ENCODE data around the gene GJD4. TPM values are rescaled to one million over a fixed set of nuclear protein-coding genes. Genes with fewer than 3 reads are reported as not detected.

Gene GJD4
- total RNA-seq, 1 experiment from 2014 or later: not detected

DNA sequence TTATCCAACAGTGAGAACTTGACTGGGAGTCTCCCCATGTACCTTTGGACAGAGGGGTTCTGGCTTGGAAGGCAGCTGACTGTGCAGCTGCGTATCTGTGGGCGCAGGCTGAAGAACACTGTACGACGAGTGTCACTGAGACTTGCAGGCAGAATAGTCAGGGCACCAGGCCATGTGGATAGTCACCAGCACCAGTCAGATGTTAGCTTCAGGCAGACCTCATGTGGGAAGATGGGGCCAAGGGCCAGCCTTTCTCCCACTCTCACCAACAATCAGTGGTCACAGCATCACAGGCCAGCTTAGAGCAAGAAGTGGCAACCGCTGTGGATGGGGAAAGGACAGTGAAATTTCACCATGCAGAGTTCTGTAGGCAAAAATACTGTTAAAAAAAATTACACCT, 43.4 kb upstream of the GJD4 start:
- BruUV-seq (replicated peaks): no TSS peak
- TF ChIP-seq CTCF (IDR thresholded peaks at IDR 0.05; ENCODE audit: unreplicated experiment): no peak
- intact Hi-C loops (cut with micrococcal nuclease): loop anchor here (2.0 to 10.0 kb wide), 3 partner anchors 223 to 437 kb away; partner anchors contain the start of gene CREM
- Mint-ChIP-seq H3K4me3 (ENCODE audit: unreplicated experiment) (no peak overlapping the region), H3K27ac (ENCODE audit: low read depth, unreplicated experiment) (no peak overlapping the region), H3K9me3 (ENCODE audit: unreplicated experiment) (no peaks in the 10 kb centered on the region), H3K27me3 (ENCODE audit: insufficient read depth, unreplicated experiment) (no peaks in the 10 kb centered on the region), H3K36me3 (ENCODE audit: insufficient read depth, unreplicated experiment) (peaks cover 27% of the 10 kb centered on the region), H3K4me1 (ENCODE audit: insufficient read depth, unreplicated experiment) (no peaks in the 10 kb centered on the region)
- ChIA-PET POLR2A (no interaction called here), CTCF (interaction anchor here (0.6 to 2.0 kb wide), 5 partner anchors 10 to 441 kb away, joined by 3 to 7 read pairs (median 4); no protein-coding TSS in a partner anchor)
- DNase-seq (ENCODE audit: unreplicated experiment): no peak

- Mint-ChIP-seq H3K4me1 (ENCODE audit: insufficient read depth, unreplicated experiment) (no peaks in the 10 kb centered on the region), H3K27me3 (ENCODE audit: insufficient read depth, unreplicated experiment) (no peaks in the 10 kb centered on the region), H3K9me3 (ENCODE audit: unreplicated experiment) (no peaks in the 10 kb centered on the region), H3K4me3 (ENCODE audit: unreplicated experiment) (no peak overlapping the region), H3K27ac (ENCODE audit: low read depth, unreplicated experiment) (no peak overlapping the region), H3K36me3 (ENCODE audit: insufficient read depth, unreplicated experiment) (peaks cover 28% of the 10 kb centered on the region)
- intact Hi-C loops (cut with micrococcal nuclease): loop anchor here (2.0 to 10.0 kb wide), 3 partner anchors 224 to 438 kb away; partner anchors contain the start of gene CREM
- CTCF ChIA-PET: interaction anchor here (0.6 to 2.5 kb wide), 18 partner anchors 9 to 1318 kb away, joined by 3 to 11 read pairs (median 4); no protein-coding TSS in a partner anchor
- no TSS peak for BruUV-seq (replicated peaks)
- POLR2A ChIA-PET: interaction anchor here (0.8 to 0.9 kb wide), 2 partner anchors 230 to 256 kb away, joined by 3 read pairs; no protein-coding TSS in a partner anchor
- no peak for TF ChIP-seq CTCF (IDR thresholded peaks at IDR 0.05; ENCODE audit: unreplicated experiment)
- no peak for DNase-seq (ENCODE audit: unreplicated experiment)
These were observed 42.7 kb upstream of the GJD4 start for GRCh38 chr10:35562427-35562826.

DNA sequence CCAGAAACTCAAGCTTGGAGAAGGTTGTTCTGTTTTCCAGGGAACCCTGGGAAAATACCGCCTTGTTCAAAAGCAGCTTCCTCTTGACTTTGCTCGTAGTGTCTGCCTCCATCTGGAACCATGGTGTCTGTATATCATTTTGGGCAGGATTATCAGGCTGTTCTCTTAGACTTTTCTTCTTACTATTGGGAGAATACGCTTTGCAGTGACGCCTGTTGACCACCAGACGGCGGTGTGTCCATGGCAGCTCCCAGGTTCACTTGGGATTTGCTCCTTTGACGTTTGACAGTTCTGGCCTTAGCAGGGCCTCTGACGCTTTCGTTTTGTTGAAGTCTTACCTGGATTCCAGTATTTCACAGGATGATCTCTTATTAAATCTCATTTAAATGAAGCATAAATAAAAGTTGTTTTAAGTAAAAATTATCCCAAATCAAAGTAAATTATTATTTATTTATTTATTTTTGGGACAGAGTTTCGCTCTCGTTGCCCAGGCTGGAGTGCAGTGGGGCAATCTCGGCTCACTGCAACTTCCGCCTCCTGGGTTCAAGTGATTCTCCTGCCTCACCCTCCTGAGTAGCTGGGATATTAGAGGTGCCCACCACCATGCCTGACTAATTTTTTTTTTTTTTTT, 41.8 kb upstream of the GJD4 start:
- Mint-ChIP-seq H3K27me3 (ENCODE audit: insufficient read depth, unreplicated experiment) (no peaks in the 10 kb centered on the region), H3K9me3 (ENCODE audit: unreplicated experiment) (no peaks in the 10 kb centered on the region), H3K4me3 (ENCODE audit: unreplicated experiment) (no peak overlapping the region), H3K27ac (ENCODE audit: low read depth, unreplicated experiment) (no peak overlapping the region), H3K4me1 (ENCODE audit: insufficient read depth, unreplicated experiment) (no peaks in the 10 kb centered on the region), H3K36me3 (ENCODE audit: insufficient read depth, unreplicated experiment) (peaks cover 34% of the 10 kb centered on the region)
- TF ChIP-seq CTCF (IDR thresholded peaks at IDR 0.05; ENCODE audit: unreplicated experiment): peak; percentile 97
- ChIA-PET CTCF (interaction anchor here (0.5 to 2.5 kb wide), 30 partner anchors 10 to 1317 kb away, joined by 3 to 11 read pairs (median 4); no protein-coding TSS in a partner anchor), POLR2A (interaction anchor here (0.6 to 0.9 kb wide), 3 partner anchors 141 to 256 kb away, joined by 3 read pairs; no protein-coding TSS in a partner anchor)
- peak; percentile 79 for DNase-seq (ENCODE audit: unreplicated experiment)
- no TSS peak for BruUV-seq (replicated peaks)
- intact Hi-C loops (cut with micrococcal nuclease): loop anchor here (2.0 to 10.0 kb wide), 3 partner anchors 225 to 439 kb away; partner anchors contain the start of gene CREM

DNA sequence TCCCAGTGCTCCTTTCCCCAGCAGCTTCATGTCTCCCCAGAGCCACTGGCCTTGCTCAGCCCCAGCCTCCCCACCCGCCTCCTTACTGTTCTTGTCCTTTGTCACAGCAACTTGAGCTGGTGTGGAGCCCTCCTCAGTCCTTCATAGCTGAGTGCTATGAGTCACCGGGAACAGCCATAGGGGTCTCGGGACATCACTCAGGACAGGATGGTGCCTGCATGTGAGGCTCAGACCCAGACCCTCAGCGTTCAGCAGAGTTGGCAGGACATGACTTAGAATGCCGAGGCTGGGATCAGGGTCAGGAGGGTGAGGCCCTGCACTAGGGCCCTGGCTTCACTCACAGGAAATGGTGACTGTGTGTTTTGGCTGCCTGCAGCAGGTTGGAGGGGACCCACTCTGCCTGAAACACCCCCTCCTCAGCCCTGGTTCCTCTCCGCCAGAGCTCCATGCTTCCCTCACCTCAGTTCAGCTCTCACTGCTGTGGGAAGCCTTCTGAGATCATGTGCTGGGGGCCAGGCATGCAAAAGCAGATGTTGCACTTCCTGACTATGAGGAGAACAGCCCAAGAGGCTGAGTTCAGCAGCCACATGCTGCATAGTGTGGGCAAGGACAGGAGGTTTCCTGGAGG, 40.7 kb upstream of the GJD4 start:
- no peak overlapping the region for H3K27ac Mint-ChIP-seq (ENCODE audit: low read depth, unreplicated experiment)
- no peak for TF ChIP-seq CTCF (IDR thresholded peaks at IDR 0.05; ENCODE audit: unreplicated experiment)
- no peaks in the 10 kb centered on the region for H3K9me3 Mint-ChIP-seq (ENCODE audit: unreplicated experiment)
- ChIA-PET CTCF (interaction anchor here (0.7 to 2.5 kb wide), 12 partner anchors 11 to 1316 kb away, joined by 3 to 11 read pairs (median 4); no protein-coding TSS in a partner anchor), POLR2A (no interaction called here)
- no peaks in the 10 kb centered on the region for H3K4me1 Mint-ChIP-seq (ENCODE audit: insufficient read depth, unreplicated experiment)
- no peak for DNase-seq (ENCODE audit: unreplicated experiment)
- intact Hi-C loops (cut with micrococcal nuclease): loop anchor here (5.0 to 10.0 kb wide), 2 partner anchors 322 to 440 kb away; partner anchors contain the start of gene CREM
- H3K27me3 Mint-ChIP-seq (ENCODE audit: insufficient read depth, unreplicated experiment): no peaks in the 10 kb centered on the region
- BruUV-seq (replicated peaks): no TSS peak
- peaks cover 41% of the 10 kb centered on the region for H3K36me3 Mint-ChIP-seq (ENCODE audit: insufficient read depth, unreplicated experiment)
- no peak overlapping the region for H3K4me3 Mint-ChIP-seq (ENCODE audit: unreplicated experiment)

Measured in MCF 10A (cell line).